ENCODE results near the gene ZNF132.
A peak's percentile ranks its signal among the peaks of the same experiment; 100 is the strongest.
"Not testable (repeated sequence)": the region's sequence is repeated elsewhere in the genome, so short reads cannot be mapped to it uniquely, and the experiment has no call there.

The ZNF132 gene

DNA sequence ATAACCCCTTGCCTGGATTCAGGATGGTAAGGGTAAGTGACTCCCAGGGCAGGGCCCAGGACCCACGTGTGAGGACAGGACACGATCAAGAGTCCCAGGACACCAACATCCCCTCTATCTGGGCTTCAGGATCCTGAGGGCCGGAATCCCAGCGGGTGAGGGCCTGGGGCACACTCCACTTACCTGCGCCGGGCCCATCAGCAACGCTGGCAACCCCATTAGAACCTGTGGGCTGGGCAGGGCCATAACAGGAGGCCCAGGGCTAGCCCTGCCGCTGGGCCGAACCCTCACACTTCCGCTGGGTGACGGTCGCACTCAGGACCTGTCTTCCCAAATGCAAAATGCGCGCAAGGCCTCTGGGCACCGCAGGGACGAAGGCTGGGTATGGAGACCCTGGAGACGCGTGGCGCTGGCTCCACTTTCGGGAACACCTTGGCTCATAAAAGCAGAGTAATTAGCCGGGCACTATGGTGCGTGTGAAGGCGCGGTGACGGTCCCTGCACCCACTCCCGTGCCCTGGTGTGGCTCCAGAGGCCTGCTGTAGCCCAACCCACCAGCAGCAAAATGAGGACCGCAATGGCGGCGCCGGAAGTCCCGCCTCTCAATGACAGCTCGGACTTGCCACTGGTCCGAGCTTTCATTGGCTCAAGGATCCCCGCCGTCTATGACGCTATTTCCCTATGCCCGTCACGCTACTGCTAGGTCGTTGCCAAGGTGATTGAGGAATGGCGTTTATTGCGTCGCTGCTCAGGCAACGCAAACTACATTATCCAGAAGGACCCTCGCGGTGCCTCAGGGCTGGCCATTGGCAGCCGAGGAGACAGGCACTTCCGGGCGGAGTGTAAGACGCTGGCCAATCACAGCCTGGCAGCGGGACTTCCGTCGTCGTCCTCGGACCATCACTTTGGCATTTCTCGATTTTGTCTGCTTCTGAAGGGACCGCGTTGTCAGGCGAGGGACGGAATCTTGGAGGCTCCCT lies at the start of gene ZNF132:
Gene ZNF132 (minus strand): TSS at position 578 of the 979 bp plus-strand sequence. CDS start 332 bp downstream, at position 246.
- Mint-ChIP-seq H3K9me3 (peaks cover 28% of the 10 kb centered on the region), H3K27ac (peak within 1 kb of the TSS; percentile 96), H3K36me3 (peaks cover 43% of the 10 kb centered on the region), H3K4me3 (peak within 1 kb of the TSS; percentile 91), H3K4me1 (peaks cover 33% of the 10 kb centered on the region)
- DNase-seq (ENCODE audit: low spot score in 2 of 2) (peak; percentile 70 to 91), ATAC-seq (peak; percentile 99)

DNA sequence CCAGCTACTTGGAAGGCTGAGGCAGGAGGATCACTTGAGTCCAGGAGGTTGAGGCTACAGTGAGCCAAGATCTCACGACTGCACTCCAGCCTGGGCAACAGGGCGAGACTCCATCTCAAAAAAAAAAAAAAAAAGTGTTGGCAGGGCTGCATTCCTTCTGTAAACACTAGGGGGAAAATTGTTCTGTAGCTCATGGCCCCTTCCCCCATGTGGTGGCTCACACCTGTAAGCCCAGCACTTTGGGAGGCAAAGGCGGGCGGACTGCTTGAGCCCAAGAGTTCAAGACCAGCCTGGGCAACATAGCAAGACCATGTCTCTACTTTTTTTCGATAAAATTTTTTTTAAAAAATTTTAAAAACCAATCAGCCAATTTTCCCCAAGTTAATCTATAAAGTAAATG lies 44.4 kb upstream of the ZNF132 start:
- not testable (repeated sequence) for DNase-seq (ENCODE audit: low spot score in 2 of 2); H3K4me3 Mint-ChIP-seq; ATAC-seq; H3K4me1 Mint-ChIP-seq; H3K27ac Mint-ChIP-seq; H3K36me3 Mint-ChIP-seq; H3K9me3 Mint-ChIP-seq

DNA sequence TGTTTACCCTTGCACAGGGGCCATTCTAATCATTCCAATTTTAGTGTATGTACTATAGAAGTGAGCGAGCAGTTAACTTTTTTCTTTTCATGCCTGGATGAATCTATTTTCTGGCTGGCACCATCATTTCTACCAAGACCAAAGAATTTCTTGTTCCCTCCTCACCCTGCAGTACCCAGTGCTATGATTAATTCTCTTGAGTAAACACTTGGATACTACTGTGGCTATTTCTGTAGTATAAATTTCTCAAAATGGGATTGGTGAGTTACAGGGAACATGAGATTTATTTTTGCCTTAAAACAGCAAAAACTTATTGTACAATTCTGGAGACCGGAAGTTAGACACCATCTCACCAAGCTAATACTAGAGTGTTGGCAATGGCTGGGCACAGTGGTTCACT lies 43.8 kb upstream of the ZNF132 start:
- H3K4me3 Mint-ChIP-seq: no peak overlapping the region
- no peaks in the 10 kb centered on the region for H3K4me1 Mint-ChIP-seq
- DNase-seq (ENCODE audit: low spot score in 2 of 2) (no peak), ATAC-seq (no peak)
- no peak overlapping the region for H3K27ac Mint-ChIP-seq
- H3K9me3 Mint-ChIP-seq: no peaks in the 10 kb centered on the region
- peaks cover 6% of the 10 kb centered on the region for H3K36me3 Mint-ChIP-seq

DNA sequence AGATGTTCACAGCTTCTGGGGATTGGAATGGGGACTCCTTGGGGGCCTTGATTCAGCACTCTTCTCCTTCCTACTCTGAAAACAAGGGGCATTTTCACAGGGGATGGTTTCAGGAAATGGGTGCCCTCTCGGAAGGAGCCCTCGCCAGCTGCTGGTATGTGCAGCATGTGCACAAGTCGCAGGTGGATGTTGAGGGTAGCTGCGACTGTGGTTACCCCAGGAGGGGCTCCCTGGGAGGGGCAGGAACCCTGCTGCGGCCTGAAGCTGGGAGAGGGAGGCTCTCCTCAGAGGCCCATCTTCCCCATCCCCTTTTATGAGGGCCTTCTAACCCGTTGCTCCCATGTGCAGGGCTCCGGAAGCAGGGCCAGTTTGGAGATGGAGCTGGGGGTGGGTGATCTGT lies 42.4 kb upstream of the ZNF132 start:
- H3K36me3 Mint-ChIP-seq: peaks cover 6% of the 10 kb centered on the region
- no peaks in the 10 kb centered on the region for H3K4me1 Mint-ChIP-seq
- ATAC-seq (no peak), DNase-seq (ENCODE audit: low spot score in 2 of 2) (no peak)
- H3K27ac Mint-ChIP-seq: peak overlapping the region; percentile 64
- no peaks in the 10 kb centered on the region for H3K9me3 Mint-ChIP-seq
- H3K4me3 Mint-ChIP-seq: no peak overlapping the region

DNA sequence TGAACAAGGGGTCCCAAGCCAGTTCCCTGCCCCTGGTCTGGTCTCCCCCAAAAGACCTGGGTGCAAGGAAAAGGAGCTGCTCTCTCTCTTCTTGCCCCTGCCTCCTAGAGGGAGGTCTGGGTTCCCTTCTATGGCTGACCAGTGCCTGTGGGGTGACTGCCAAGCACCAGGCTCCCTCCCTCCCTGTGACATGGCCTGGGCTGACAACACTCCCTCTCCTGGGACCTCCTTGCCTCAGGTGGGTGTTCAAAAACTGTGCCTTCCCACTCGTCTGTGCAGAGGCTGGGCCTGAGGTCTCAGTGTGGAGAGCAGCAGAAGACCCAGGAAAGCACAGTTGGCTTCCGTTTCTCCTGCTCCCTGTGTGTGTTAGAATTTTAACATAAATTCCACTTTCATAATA lies 40.9 kb upstream of the ZNF132 start:
- no peaks in the 10 kb centered on the region for H3K9me3 Mint-ChIP-seq
- H3K27ac Mint-ChIP-seq: no peak overlapping the region
- ATAC-seq (no peak), DNase-seq (ENCODE audit: low spot score in 2 of 2) (no peak)
- peaks cover 20% of the 10 kb centered on the region for H3K36me3 Mint-ChIP-seq
- no peak overlapping the region for H3K4me3 Mint-ChIP-seq
- H3K4me1 Mint-ChIP-seq: peaks cover 8% of the 10 kb centered on the region

DNA sequence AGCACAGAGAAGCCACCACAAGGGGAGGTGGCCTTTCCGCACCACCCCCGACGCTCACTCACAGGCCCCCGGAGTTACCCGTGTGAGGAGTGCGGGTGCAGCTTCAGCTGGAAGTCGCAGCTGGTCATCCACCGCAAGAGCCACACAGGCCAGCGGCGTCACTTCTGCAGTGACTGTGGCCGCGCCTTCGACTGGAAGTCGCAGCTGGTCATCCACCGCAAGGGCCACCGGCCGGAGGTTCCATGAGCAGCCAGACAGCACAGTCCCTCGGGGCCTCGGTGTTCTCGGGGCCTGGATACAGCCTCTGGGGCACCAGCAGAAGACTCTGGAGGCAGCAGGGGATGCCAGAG lies 40.5 kb upstream of the ZNF132 start:
- H3K9me3 Mint-ChIP-seq: no peaks in the 10 kb centered on the region
- ATAC-seq: no peak
- H3K36me3 Mint-ChIP-seq: peaks cover 23% of the 10 kb centered on the region
- peaks cover 12% of the 10 kb centered on the region for H3K4me1 Mint-ChIP-seq
- H3K4me3 Mint-ChIP-seq: no peak overlapping the region
- DNase-seq (ENCODE audit: low spot score in 2 of 2): no peak
- H3K27ac Mint-ChIP-seq: no peak overlapping the region

DNA sequence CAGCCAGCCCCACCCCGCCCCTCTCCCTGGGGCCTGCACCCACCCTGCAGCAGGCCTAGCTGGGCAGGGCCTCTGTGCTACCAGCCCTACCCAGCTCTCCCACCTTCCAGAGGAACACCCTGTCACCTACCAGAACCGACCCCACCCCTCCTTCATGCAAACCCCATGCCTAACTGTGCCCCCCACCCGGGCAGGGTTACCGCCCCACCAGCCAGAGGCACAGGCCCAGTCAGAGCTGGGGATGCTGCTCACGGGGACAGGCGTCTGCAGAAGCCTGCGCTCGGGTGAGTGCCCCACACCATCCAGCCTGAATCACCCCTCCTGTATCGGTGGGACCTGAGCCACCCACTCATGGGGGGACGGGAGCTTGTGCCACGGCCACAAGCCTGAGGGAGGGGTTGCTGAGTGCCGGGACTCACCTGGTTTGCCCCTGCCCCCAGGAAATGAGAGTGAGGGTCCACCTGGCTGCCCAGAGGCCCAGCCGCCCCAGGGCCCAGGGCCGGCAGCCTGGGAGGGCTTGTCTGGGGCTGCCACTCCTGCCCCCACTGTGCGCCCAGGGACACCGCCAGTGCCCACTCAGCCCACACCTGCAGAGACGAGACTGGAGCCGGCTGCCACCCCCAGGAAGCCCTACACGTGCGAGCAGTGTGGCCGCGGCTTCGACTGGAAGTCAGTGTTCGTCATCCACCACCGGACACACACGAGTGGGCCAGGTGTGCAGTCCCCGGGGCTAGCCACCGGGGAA lies 40.0 kb upstream of the ZNF132 start:
- Mint-ChIP-seq H3K4me1 (peaks cover 17% of the 10 kb centered on the region), H3K9me3 (no peaks in the 10 kb centered on the region), H3K36me3 (peaks cover 28% of the 10 kb centered on the region), H3K4me3 (no peak overlapping the region), H3K27ac (no peak overlapping the region)
- ATAC-seq (no peak), DNase-seq (ENCODE audit: low spot score in 2 of 2) (no peak)

DNA sequence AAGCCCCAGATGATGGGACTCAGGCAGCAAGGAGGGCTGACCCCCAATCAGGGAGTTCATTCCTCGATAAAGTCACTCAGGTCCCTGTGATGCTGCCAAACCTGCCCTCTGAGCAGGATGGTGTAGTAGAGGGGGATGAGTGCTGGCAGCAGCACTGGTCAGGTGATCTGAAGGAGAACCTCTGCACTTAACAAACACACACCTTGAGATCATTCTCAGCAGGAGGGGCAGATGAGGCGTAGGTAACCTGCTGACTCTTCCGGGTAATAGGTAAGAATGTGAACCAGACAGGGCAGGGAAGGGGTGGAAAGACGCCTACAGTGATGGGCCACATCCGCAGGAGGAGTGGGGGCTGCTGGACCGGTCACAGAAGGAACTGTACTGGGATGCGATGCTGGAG lies 39.4 kb upstream of the ZNF132 start:
- Mint-ChIP-seq H3K4me1 (peaks cover 23% of the 10 kb centered on the region), H3K4me3 (no peak overlapping the region), H3K9me3 (no peaks in the 10 kb centered on the region), H3K27ac (peak overlapping the region; percentile 14), H3K36me3 (peaks cover 33% of the 10 kb centered on the region)
- ATAC-seq (no peak), DNase-seq (ENCODE audit: low spot score in 2 of 2) (no peak)

DNA sequence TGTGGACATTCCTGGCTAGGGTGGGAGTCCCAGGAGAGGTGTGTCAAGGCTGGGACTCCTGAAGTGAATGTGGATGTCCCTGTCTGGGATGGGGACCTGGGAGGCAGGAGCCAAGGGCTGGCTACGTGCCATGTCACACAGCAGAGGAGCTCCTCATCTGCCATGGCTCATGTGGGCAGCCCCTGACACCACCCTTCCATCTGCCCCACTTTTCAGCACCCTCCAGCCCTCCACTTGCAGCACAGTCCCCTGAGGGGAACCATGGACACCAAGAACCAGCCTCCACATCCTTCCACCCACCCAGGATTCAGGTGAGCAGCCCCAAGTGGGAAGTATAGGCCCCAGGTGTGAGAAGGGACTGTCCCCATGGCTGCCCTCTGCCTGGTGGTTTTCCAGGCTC lies 37.9 kb upstream of the ZNF132 start:
- H3K27ac Mint-ChIP-seq: peak overlapping the region; percentile 96
- ATAC-seq (no peak), DNase-seq (ENCODE audit: low spot score in 2 of 2) (no peak)
- H3K9me3 Mint-ChIP-seq: no peaks in the 10 kb centered on the region
- no peak overlapping the region for H3K4me3 Mint-ChIP-seq
- H3K4me1 Mint-ChIP-seq: peaks cover 23% of the 10 kb centered on the region
- H3K36me3 Mint-ChIP-seq: peaks cover 47% of the 10 kb centered on the region

DNA sequence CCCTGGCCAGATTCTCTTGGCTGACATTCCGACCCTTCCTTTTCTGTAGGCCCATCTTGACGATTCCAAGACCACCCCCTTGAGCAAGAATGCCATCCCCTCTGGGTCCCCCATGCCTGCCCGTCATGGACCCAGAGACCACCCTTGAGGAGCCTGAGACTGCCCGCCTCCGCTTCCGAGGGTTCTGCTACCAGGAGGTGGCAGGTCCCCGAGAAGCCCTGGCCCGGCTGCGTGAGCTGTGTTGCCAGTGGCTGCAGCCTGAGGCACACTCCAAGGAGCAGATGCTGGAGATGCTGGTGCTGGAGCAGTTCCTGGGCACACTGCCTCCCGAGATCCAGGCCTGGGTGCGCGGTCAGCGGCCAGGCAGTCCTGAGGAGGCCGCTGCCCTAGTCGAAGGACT lies 37.2 kb upstream of the ZNF132 start:
- peak overlapping the region; percentile 80 for H3K4me3 Mint-ChIP-seq
- peaks cover 23% of the 10 kb centered on the region for H3K4me1 Mint-ChIP-seq
- H3K9me3 Mint-ChIP-seq: no peaks in the 10 kb centered on the region
- peak overlapping the region; percentile 96 for H3K27ac Mint-ChIP-seq
- DNase-seq (ENCODE audit: low spot score in 2 of 2): no peak
- H3K36me3 Mint-ChIP-seq: peaks cover 54% of the 10 kb centered on the region
- ATAC-seq: no peak

DNA sequence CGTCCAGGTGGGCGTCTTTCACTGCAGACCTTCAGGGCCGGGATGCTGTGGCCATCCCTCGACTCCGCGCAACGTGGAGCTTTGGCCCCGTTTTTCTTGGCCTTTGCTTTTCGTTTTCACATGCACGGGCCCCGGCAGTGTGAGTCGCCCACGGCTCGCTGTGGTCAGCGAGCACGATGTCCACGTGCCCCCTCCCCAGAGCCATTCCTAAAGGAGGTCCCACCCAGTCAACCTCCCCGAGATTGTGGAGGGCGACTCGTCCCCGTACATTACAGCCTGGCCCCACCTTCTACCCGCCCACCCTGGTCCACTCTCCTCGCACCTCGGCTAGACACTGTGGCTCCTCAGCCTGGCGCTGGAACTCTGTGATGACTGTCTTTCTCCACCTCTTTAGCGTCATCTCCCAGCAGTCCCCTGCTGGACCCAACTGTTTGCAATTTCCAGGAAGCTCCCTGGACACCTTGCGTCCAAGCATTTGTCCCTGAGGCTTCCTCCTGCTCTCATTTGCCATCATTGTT lies 36.6 kb upstream of the ZNF132 start:
- peaks cover 60% of the 10 kb centered on the region for H3K36me3 Mint-ChIP-seq
- no peaks in the 10 kb centered on the region for H3K9me3 Mint-ChIP-seq
- DNase-seq (ENCODE audit: low spot score in 2 of 2): no peak
- peak overlapping the region; percentile 96 for H3K27ac Mint-ChIP-seq
- ATAC-seq: peak; percentile 1
- peak overlapping the region; percentile 80 for H3K4me3 Mint-ChIP-seq
- H3K4me1 Mint-ChIP-seq: peaks cover 23% of the 10 kb centered on the region

DNA sequence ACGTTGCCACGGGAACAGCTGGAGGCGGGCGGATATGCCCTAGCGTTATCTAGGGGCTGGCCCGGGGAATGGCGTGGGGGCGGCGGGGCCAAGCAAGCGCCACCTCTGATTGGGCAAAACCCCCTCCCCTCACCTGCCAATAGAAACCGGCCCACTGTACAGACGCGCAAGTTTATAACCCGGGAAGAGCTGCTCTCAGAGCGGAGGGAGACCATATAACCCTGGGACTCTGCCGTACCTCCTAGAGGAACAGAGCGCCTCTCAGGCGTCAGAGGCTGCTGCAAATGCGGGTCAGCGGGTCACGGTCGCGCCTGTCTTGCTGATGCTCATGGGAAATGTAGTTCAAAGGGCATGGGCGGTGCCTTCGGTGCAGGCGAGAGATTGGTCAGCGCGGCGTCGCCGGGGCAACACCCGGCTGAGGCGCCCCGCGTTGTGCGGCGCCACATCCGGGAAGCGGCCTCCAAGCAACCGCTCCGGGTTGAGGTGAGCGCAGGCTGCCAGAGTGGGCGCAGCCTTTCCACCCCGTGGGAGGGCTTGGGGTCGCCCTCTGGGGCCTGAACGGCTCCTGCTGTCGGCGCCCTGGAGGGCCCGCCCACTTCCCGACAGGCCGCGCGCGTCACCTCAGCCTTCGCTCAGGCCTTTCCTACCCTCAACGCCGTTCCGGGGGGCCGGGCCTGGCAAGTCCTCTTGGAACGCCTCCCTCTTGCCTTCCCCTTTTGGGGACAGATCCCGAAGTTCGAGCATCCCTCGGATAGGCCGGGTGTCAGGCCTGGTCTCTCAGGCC lies 36.0 kb upstream of the ZNF132 start, which contains the start of gene ZNF446:
Gene ZNF446 (plus strand): TSS at position 639 of the 784 bp plus-strand sequence. CDS start 867 bp downstream, outside the sequence.
- peaks cover 23% of the 10 kb centered on the region for H3K4me1 Mint-ChIP-seq
- H3K36me3 Mint-ChIP-seq: peaks cover 63% of the 10 kb centered on the region
- H3K4me3 Mint-ChIP-seq: peak within 1 kb of the TSS; percentile 80
- H3K27ac Mint-ChIP-seq: peak within 1 kb of the TSS; percentile 96
- peak; percentile 87 to 97 for DNase-seq (ENCODE audit: low spot score in 2 of 2)
- peak; percentile 91 for ATAC-seq
- no peaks in the 10 kb centered on the region for H3K9me3 Mint-ChIP-seq

DNA sequence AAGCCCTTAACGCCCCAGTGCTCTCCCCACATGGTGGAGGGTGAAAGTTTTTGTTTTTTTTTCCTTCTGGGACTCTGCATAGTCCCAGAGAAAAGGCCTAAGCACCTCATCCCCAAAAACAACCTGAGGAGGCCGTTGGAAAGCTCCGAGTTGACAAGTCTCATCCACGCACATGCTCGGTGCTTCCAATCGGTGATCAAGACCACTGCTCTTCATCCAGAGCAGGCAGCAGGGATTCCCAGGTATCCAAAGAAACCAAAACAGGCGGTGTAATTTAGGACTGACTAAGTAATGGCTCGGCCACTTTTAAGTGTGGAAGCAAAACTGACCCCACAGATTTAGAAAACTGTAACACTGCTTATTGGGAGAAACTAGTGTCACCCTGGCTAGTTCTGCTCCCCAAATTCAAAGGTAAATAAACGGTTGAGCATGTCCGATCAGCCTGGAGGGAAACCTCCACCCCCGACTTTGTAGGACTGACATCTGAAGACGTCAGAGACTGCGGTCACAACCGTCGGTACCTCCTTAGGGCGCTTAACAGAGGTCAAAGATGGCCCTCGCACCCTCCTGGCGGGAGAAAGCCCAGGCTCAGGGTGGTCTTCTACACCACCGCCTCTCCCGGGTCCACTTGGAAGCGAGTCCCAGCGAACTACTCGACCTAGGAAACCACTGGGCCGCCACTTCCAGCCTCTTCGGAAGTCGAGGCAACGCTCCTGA lies 35.2 kb upstream of the ZNF132 start:
- H3K4me1 Mint-ChIP-seq: peaks cover 23% of the 10 kb centered on the region
- peaks cover 71% of the 10 kb centered on the region for H3K36me3 Mint-ChIP-seq
- peak overlapping the region; percentile 96 for H3K27ac Mint-ChIP-seq
- no peak for DNase-seq (ENCODE audit: low spot score in 2 of 2)
- H3K4me3 Mint-ChIP-seq: peak overlapping the region; percentile 80
- no peaks in the 10 kb centered on the region for H3K9me3 Mint-ChIP-seq
- peak; percentile 29 for ATAC-seq

DNA sequence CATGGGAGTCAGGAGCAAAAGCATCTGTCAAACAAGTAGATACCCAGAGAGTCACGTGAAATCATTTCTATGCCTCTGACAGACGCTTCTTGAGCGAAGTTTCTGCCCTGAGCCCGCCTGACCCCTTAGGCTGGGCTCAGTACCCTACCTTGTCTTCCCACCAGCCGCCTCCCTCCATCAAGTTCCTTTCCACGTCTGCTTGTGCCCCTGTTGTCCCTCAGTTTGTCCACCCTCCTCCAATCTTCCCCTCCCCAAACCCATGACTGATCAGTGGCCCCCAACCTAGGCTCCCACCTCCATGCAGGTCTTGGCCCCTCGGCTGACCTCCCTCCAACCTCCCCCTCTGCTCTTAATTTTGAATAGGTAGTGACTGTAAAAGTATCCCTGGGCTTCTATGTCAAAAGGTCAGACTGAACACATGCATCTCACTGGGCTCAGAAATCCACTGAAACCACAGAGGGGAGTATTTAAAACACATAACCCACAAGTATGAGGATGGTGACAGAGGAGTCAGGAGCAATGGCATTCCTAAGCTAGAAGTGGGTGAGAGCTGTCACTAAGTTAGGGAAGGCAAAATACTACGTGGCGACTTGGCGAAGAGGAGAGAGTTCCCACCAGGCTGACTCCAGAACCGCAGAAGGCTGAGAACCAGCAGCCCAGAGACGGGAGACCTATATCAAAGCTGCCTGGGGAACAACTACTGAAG lies 34.5 kb upstream of the ZNF132 start:
- ATAC-seq: no peak
- H3K36me3 Mint-ChIP-seq: peaks cover 76% of the 10 kb centered on the region
- H3K4me3 Mint-ChIP-seq: peak overlapping the region; percentile 80
- H3K4me1 Mint-ChIP-seq: peaks cover 23% of the 10 kb centered on the region
- H3K27ac Mint-ChIP-seq: peak overlapping the region; percentile 64
- no peaks in the 10 kb centered on the region for H3K9me3 Mint-ChIP-seq
- DNase-seq (ENCODE audit: low spot score in 2 of 2): no peak
